IPS-NIHi7 (cell line): ENCODE data around the gene CCN6.
"Not testable (repeated sequence)": the region's sequence is repeated elsewhere in the genome, so short reads cannot be mapped to it uniquely, and the experiment has no call there.

Experiments
- DNase-seq: peaks from one replicate; pipeline ENCODE4 v3.0.0; 2012; ENCODE audit warnings: mixed read lengths; ENCODE audit errors: extremely low spot score

The CCN6 gene

GRCh38 chr6:112049996-112050395 lies 3.9 kb upstream of the CCN6 start:
- no peak for DNase-seq

- no peak for DNase-seq
Measured at GRCh38 chr6:112050429-112050828, 3.5 kb upstream of the CCN6 start.

- not testable (repeated sequence) for DNase-seq
Measured at GRCh38 chr6:112051251-112051740, 2.6 kb upstream of the CCN6 start.

- DNase-seq: no peak
Measured at GRCh38 chr6:112054555-112055190, 769 bp downstream of the CCN6 start.

DNA sequence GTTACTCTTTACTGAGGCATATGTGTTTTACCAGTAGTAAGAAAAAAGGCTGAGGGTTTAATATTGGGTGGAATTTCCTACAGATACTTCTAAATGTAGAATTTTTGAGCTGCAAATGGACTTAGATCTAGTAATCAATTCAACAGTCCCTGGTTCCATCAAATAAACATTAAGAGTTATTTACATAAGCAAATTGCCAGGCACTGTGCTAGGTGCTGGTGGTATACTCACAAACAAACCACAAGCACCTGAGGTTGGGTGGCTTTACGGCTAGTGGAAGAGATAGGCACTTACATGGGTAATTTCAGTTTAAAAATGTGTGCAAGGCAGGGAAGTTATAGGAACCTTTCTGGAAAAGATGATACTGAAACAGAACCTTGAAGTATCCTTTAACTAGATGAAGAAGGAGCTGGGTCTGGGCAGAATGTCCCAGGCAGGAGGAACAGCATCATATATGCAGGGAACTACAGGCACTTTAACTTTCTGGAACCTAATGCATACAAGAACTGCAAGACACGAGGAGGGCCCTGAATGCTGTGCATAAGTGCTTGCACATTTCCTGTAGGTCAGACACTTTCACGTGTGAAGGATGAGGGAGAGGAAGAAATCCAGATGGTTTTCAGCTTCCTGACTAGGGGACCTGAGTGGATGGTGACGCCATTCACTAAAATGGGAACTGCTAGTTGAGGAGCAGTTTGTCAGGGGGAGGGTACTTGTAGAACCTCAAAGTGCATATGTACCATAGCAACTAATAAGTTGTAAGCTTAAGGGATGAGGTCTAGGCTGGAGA lies 4.5 kb downstream of the CCN6 start:
- DNase-seq: no peak

GRCh38 chr6:112061605-112062004 lies 7.7 kb downstream of the CCN6 start:
- DNase-seq: no peak

GRCh38 chr6:112062966-112063365 lies 9.1 kb downstream of the CCN6 start:
- no peak for DNase-seq

DNA sequence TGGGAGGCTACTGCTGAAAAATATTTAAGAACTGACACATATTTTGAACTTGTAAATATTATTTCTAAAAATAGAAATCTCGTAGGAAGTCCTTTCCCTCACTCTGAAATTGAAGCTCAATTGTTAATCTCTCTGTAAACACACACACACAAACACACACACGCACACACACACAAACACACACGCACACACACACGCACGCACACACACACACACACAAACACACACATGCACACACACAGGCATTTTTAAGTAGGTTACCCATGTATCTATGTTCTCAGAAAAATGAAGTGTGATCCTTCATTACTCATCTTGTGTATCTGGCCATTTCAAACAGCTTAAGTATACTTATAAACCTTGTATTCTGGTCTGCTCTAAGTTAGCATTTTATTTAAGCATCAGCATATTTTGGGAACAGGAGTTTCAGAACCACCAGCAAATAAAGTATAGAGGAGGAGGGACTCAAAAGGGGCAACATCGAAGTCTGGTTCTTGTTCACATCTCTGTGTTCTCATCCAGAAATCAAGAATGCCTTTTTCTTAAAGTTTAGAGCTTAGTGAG lies 11.6 kb downstream of the CCN6 start:
- no peak for DNase-seq

- DNase-seq: no peak
Measured at GRCh38 chr6:112066606-112067005, 12.7 kb downstream of the CCN6 start.

- DNase-seq: no peak
Measured at GRCh38 chr6:112081569-112081968, 27.7 kb downstream of the CCN6 start.

DNA sequence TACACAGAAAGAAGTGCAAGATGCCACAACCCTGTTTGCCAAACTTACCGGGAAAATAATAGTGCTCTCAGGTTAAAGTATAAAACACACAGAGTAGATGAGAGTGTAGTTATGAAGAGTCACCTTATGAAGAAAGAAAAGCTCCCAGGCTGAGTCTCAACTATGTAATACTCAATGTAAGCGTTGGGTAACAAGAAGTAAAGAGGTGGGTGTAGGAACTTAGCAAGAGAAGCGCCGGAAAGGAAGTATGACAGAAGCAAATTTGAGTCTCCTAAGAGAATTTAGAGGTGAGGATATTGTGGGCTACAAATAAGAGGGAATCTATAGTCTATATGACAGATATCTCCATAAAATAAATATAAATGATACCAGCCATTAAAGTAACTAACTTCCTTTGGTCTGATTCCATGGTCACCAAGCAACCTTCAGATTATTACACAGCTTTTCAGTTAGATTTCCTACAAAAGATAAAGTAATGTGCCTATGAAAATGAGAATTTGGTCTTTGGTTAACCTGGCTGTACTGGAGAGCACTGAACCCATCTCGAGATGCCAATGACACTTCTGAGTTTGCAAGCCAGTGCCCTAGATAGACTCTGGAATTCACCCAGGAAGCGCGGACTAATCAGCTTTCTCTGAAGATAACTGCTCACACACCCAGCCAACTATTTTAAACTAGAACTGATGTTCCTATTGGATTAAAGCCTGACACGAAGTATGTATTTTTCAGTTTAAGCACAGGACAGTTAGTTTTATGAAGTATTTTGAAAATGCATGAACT lies 31.6 kb downstream of the CCN6 start:
- DNase-seq: no peak

DNA sequence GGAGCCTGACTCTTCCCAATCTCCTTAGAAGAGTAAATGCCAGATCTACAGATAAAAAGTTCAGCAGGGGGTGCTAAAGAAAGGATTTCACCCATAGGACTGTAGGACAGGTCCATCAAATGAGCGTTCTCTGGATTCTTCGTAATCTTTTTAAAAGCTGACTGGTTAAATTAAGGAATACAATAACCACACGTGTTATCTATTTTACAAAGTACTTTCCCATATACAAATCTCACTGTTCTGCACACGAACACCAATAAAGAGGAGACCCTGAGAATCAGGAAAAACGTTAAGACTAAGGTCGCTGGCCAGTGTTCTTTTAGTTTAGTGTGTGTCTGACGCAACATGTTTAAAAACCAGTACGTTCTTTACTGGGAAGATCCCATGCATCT lies 32.8 kb downstream of the CCN6 start:
- DNase-seq: peak; percentile 29

DNA sequence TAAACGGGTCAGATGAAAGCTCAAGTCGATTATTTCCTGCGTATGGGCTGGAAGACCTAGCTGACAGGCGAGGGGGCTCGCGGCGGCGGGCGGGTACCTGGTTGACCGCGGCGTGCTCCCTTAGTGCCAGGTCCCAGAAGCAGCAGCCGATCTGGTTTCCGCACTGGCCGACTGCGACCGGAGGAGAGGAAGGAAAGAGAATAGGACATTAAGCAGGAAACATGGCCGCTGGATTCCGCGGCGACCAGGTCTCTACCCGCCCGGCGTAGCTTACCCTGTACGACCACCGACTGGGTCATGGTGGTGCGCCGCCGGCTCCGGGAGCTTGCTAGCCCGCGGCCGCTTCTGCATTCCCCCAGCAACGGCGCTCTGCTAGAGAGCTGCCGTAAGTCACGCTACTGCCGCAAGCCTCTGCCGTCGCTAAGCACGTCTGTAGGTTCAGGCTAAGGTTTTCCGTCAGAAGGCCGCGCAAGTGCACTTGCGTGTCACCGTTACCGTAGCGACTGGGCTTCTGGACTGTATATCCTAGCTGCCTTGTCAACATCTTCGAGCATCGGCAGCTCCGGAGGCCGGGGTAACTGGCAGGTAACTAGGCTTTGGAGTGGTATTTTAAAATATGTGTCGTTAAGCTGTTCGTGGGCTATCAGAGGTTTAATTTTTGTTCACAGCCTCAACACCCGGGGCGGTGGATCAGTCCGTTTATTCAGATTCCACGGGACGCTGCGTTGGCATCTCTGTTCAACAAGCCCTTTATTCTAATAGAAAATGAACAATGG lies 33.4 kb downstream of the CCN6 start, which contains the start of the genes FAM229B and TUBE1:
FAM229B (plus strand) TSS at position 456 of the 776 bp plus-strand sequence. CDS start 11,693 bp downstream, outside the sequence.
TUBE1 (minus strand) TSS at position 347 of the 776 bp plus-strand sequence; CDS start at position 299, 48 bp downstream.
- DNase-seq: peak; percentile 90

GRCh38 chr6:112087916-112088315 lies 34.0 kb downstream of the CCN6 start:
- no peak for DNase-seq

GRCh38 chr6:112096901-112097300 lies 43.0 kb downstream of the CCN6 start:
- DNase-seq: no peak

DNA sequence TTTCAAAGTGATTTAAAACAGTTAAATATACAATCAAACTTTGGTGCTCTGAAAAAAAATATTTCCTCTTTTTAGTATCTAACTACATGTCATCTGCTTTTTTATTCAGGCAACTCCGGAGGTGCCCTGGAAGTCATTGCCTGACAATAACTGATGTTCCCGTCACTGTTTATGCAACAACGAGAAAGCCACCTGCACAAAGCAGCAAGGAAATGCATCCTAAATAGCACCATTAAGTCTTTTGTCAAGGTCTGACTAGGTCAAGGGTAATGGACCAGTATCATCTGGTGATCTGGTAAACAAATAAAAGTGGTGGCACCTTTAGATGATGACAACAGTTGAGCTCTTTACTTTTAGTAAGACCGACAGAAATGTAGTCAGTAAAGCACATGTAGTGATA lies 46.7 kb downstream of the CCN6 start:
- peak; percentile 20 for DNase-seq

GRCh38 chr6:112106026-112106425 lies 52.1 kb downstream of the CCN6 start:
- DNase-seq: not testable (repeated sequence)

DNA sequence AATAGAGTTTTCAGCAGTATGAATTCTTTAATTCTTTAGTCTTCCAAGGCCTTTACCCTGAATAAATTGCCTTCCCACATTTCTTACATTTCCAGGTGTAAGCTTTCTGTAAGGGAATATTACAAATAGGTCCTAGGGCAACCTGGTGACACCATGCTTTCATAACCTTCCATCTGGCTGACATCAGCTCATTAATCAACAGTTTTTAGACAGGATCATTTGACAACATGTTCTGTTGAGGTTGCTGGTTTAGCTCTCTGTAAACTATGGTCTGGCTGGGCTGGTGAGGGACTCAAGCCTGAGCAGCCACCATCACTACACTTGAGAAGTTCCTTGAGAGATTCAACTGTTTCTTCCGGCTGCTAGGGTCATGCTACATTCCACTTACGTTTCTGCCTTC lies 52.7 kb downstream of the CCN6 start:
- no peak for DNase-seq

GRCh38 chr6:112109262-112109661 lies 55.4 kb downstream of the CCN6 start:
- no peak for DNase-seq

GRCh38 chr6:112113431-112113830 lies 59.5 kb downstream of the CCN6 start:
- DNase-seq: no peak

- no peak for DNase-seq
Measured at GRCh38 chr6:112113918-112114317, 60.0 kb downstream of the CCN6 start.
